Measurements from ENCODE around the gene CAMK2A.

- no peak for TF ChIP-seq EZH2phosphoT487 (IDR thresholded peaks at IDR 0.05; ENCODE audit: insufficient read depth, low read depth)
- TF ChIP-seq EZH2 (IDR thresholded peaks at IDR 0.05; ENCODE audit: insufficient read depth, poor library complexity, severe bottlenecking), result no peak
These were observed 78.2 kb downstream of the CAMK2A start for GRCh38 chr5:150211156-150212030.
